Measurements from ENCODE around the gene EBF3.

DNA sequence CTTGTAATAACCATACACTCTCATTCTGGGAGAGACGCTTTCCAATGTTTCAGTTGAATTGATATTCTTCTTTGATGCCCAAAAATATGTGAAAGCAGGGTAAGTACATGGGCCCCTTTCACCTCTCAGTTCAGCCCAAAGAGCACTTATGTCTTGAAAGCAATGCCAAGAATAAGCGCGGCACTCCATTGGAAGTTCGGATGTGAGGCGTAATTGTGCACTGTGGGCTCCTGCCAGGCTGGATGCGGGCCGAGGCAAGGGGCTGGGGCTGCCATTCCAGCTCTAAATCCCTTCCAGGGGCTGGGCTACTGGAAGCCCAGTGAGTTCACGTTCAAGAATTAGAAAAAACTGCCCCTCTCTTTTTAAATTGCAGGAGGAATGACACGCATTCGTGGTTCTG, 113.8 kb downstream of the EBF3 start:
- TF ChIP-seq POLR2A (IDR thresholded peaks at IDR 0.05; ENCODE audit: low read depth, low read length) (no peak), POLR2AphosphoS5 (IDR thresholded peaks at IDR 0.05; ENCODE audit: low read depth, low read length) (no peak), TAF1 (IDR thresholded peaks at IDR 0.05; ENCODE audit: borderline replicate concordance, low read depth, low read length) (no peak)

All from GM12892 (cell line).